Measurements from ENCODE around the gene TMEM25.

Gene TMEM25

GRCh38 chr11:118544647-118545010, 13.6 kb downstream of the TMEM25 start:
- Histone ChIP-seq H3K27ac (ENCODE audit: extremely low read depth, low read depth, low read length) (no peak overlapping the region), H3K36me3 (ENCODE audit: control insufficient read depth in 2 of 2, insufficient read depth in 1 of 2, low read length in 2 of 2) (peaks cover 0 to 58% of the 10 kb centered on the region in 2 experiments; a peak in 2 of 3 replicates), H3K9me3 (ENCODE audit: control insufficient read depth, insufficient read depth, low read depth, low read length) (no peaks in the 10 kb centered on the region), H3K4me3 (ENCODE audit: low read depth, low read length) (no peak overlapping the region), H3K4me1 (ENCODE audit: control insufficient read depth, insufficient read depth, low read length) (no peaks in the 10 kb centered on the region)
- CTCF ChIA-PET: no interaction called here
- POLR2A ChIA-PET: no interaction called here
- TF ChIP-seq KLF16 (tag by site-specific recombination; IDR thresholded peaks at IDR 0.05) (no peak), TCF7L2 (IDR thresholded peaks at IDR 0.05; ENCODE audit: borderline replicate concordance, low read depth, low read length) (no peak), ZBTB49 (tag by site-specific recombination; IDR thresholded peaks at IDR 0.05; ENCODE audit: low read depth) (no peak), ZNF600 (tag by site-specific recombination; IDR thresholded peaks at IDR 0.05) (no peak), MZF1 (tag by site-specific recombination; IDR thresholded peaks at IDR 0.05; ENCODE audit: borderline replicate concordance) (no peak), SP7 (tag by site-specific recombination; IDR thresholded peaks at IDR 0.05) (no peak), ZNF560 (tag by site-specific recombination; IDR thresholded peaks at IDR 0.05; ENCODE audit: borderline replicate concordance) (no peak), ZNF23 (tag by site-specific recombination; IDR thresholded peaks at IDR 0.05; ENCODE audit: borderline replicate concordance) (no peak), GLIS2 (tag by site-specific recombination; IDR thresholded peaks at IDR 0.05) (no peak), ZNF501 (tag by site-specific recombination; IDR thresholded peaks at IDR 0.05) (no peak), ZNF580 (tag by site-specific recombination; IDR thresholded peaks at IDR 0.05) (no peak)

GRCh38 chr11:118545533-118545932, 14.5 kb downstream of the TMEM25 start:
- no peaks in the 10 kb centered on the region for H3K9me3 ChIP-seq (ENCODE audit: control insufficient read depth, insufficient read depth, low read depth, low read length)
- no peak overlapping the region for H3K4me3 ChIP-seq (ENCODE audit: low read depth, low read length)
- TF ChIP-seq ZNF624 (tag by site-specific recombination; IDR thresholded peaks at IDR 0.05): no peak
- peaks cover under 1 to 55% of the 10 kb centered on the region in 2 experiments; a peak in 2 of 3 replicates for H3K36me3 ChIP-seq (ENCODE audit: control insufficient read depth in 2 of 2, insufficient read depth in 1 of 2, low read length in 2 of 2)
- no peak overlapping the region for H3K27ac ChIP-seq (ENCODE audit: extremely low read depth, low read depth, low read length)
- no peaks in the 10 kb centered on the region for H3K4me1 ChIP-seq (ENCODE audit: control insufficient read depth, insufficient read depth, low read length)
- ChIA-PET POLR2A (no interaction called here), CTCF (no interaction called here)

- Histone ChIP-seq H3K9me3 (ENCODE audit: control insufficient read depth, insufficient read depth, low read depth, low read length) (no peaks in the 10 kb centered on the region), H3K27ac (ENCODE audit: extremely low read depth, low read depth, low read length) (no peak overlapping the region), H3K36me3 (ENCODE audit: control insufficient read depth in 2 of 2, insufficient read depth in 1 of 2, low read length in 2 of 2) (peaks cover 3 to 57% of the 10 kb centered on the region in 2 experiments; a peak in 2 of 3 replicates), H3K4me3 (ENCODE audit: low read depth, low read length) (no peak overlapping the region), H3K4me1 (ENCODE audit: control insufficient read depth, insufficient read depth, low read length) (no peaks in the 10 kb centered on the region)
- POLR2A ChIA-PET: interaction anchor here (0.7 to 1.0 kb wide), 2 partner anchors 56 to 246 kb away, joined by 3 to 5 read pairs; no protein-coding TSS in a partner anchor
- no peak for TF ChIP-seq ZNF366 (tag by site-specific recombination; conservative IDR thresholded peaks at IDR 0.05)
- TF ChIP-seq SCRT2 (tag by site-specific recombination; IDR thresholded peaks at IDR 0.05): 0 out of 2 replicates have a peak, but pooled peaks have one; percentile 11
- CTCF ChIA-PET: interaction anchor here (0.7 kb wide), 1 partner anchor 349 kb away, joined by 3 read pairs; no protein-coding TSS in a partner anchor
Measured at GRCh38 chr11:118547132-118547531, 16.1 kb downstream of the TMEM25 start.

GRCh38 chr11:118552341-118552740, 21.3 kb downstream of the TMEM25 start:
- H3K36me3 ChIP-seq (ENCODE audit: control insufficient read depth in 2 of 2, insufficient read depth in 1 of 2, low read length in 2 of 2): peaks cover 6 to 56% of the 10 kb centered on the region in 2 experiments; a peak in 2 of 3 replicates
- CTCF ChIA-PET: no interaction called here
- H3K9me3 ChIP-seq (ENCODE audit: control insufficient read depth, insufficient read depth, low read depth, low read length): no peaks in the 10 kb centered on the region
- POLR2A ChIA-PET: no interaction called here
- H3K4me1 ChIP-seq (ENCODE audit: control insufficient read depth, insufficient read depth, low read length): no peaks in the 10 kb centered on the region
- H3K27ac ChIP-seq (ENCODE audit: extremely low read depth, low read depth, low read length): no peak overlapping the region
- H3K4me3 ChIP-seq (ENCODE audit: low read depth, low read length): no peak overlapping the region
- TF ChIP-seq ZNF610 (tag by site-specific recombination; IDR thresholded peaks at IDR 0.05; ENCODE audit: borderline replicate concordance): no peak
- TF ChIP-seq GLI2 (tag by site-specific recombination; IDR thresholded peaks at IDR 0.05; ENCODE audit: borderline replicate concordance, low read depth): no peak
- TF ChIP-seq ZNF184 (tag by site-specific recombination; IDR thresholded peaks at IDR 0.05): no peak
- TF ChIP-seq SALL2 (tag by site-specific recombination; IDR thresholded peaks at IDR 0.05; ENCODE audit: borderline replicate concordance): no peak
- no peak for TF ChIP-seq HOXA7 (CRISPR knock-in tag; IDR thresholded peaks at IDR 0.05; ENCODE audit: borderline replicate concordance)
- TF ChIP-seq ZNF223 (tag by site-specific recombination; IDR thresholded peaks at IDR 0.05): no peak
- TF ChIP-seq ZFP69B (tag by site-specific recombination; IDR thresholded peaks at IDR 0.05): no peak
- TF ChIP-seq ZNF19 (tag by site-specific recombination; IDR thresholded peaks at IDR 0.05; ENCODE audit: low read depth): no peak
- TF ChIP-seq ZNF561 (tag by site-specific recombination; IDR thresholded peaks at IDR 0.05; ENCODE audit: borderline replicate concordance): no peak
- TF ChIP-seq ZNF202 (tag by site-specific recombination; IDR thresholded peaks at IDR 0.05; ENCODE audit: borderline replicate concordance): no peak
- no peak for TF ChIP-seq ZNF792 (tag by site-specific recombination; IDR thresholded peaks at IDR 0.05)
- no peak for TF ChIP-seq ZNF174 (tag by site-specific recombination; IDR thresholded peaks at IDR 0.05)
- TF ChIP-seq ZNF155 (tag by site-specific recombination; IDR thresholded peaks at IDR 0.05): no peak
- TF ChIP-seq ZSCAN4 (tag by site-specific recombination; IDR thresholded peaks at IDR 0.05): no peak

Data from HEK293 (cell line).